Smooth muscle cell (in vitro differentiated cells): ENCODE data around the gene AFG3L2. TPM values are rescaled to one million over a fixed set of nuclear protein-coding genes. Genes with fewer than 3 reads are reported as not detected.

ENCODE experiments used
- DNase-seq: peaks from one replicate; lab custom pipeline; 2025; ENCODE audit not compliant: unreplicated experiment; lab: John Stamatoyannopoulos, UW
- H2AFZ ChIP-seq: fragments of 200-600 bp; sonication (generic); 2 replicates; pipeline ENCODE4 v1.6.0; 2016; ENCODE audit warnings: antibody characterized with exemption, low read depth, mild to moderate bottlenecking
- H3F3A ChIP-seq: fragments of 200-600 bp; sonication (generic); 2 replicates; pipeline ENCODE4 v1.6.0; 2017; ENCODE audit warnings: antibody characterized with exemption, low read depth
- H3K27ac ChIP-seq: fragments of 200-600 bp; sonication (generic); 2 replicates; pipeline ENCODE4 v1.5.1; 2016; ENCODE audit warnings: low read depth, mild to moderate bottlenecking
- H3K27me3 ChIP-seq: fragments of 200-600 bp; sonication (generic); 2 replicates; pipeline ENCODE4 v1.6.1; 2016; ENCODE audit warnings: low read depth, mild to moderate bottlenecking
- H3K36me3 ChIP-seq: fragments of 200-600 bp; sonication (generic); 2 replicates; pipeline ENCODE4 v1.5.1; 2016; ENCODE audit warnings: low read depth
- H3K4me1 ChIP-seq: fragments of 200-600 bp; sonication (generic); 2 replicates; pipeline ENCODE4 v1.5.1; 2016; ENCODE audit warnings: low read depth
- H3K4me2 ChIP-seq: fragments of 200-600 bp; sonication (generic); 2 replicates; pipeline ENCODE4 v1.6.0; 2016; ENCODE audit warnings: mild to moderate bottlenecking
- H3K4me3 ChIP-seq: fragments of 200-600 bp; sonication (generic); 2 replicates; pipeline ENCODE4 v1.5.1; 2016; ENCODE audit warnings: mild to moderate bottlenecking
- H3K79me2 ChIP-seq: fragments of 200-600 bp; sonication (generic); 2 replicates; pipeline ENCODE4 v1.6.0; 2016; ENCODE audit warnings: low read depth, mild to moderate bottlenecking
- H3K9ac ChIP-seq: fragments of 200-600 bp; sonication (generic); 2 replicates; pipeline ENCODE4 v1.6.0; 2016; ENCODE audit warnings: low read depth
- H3K9me3 ChIP-seq: fragments of 200-600 bp; sonication (generic); replicated peaks from 2 replicates; pipeline ENCODE4 v1.5.1; 2016; ENCODE audit warnings: low read depth
- H4K20me1 ChIP-seq: fragments of 200-600 bp; sonication (generic); 2 replicates; pipeline ENCODE4 v1.6.0; 2016; ENCODE audit warnings: low read depth
- CTCF ChIP-seq: fragments of 200-600 bp; sonication (generic); IDR thresholded peaks from 2 replicates; pipeline ENCODE4 v1.5.1; 2017; ENCODE audit warnings: borderline replicate concordance, mild to moderate bottlenecking, antibody characterized with exemption; ENCODE audit not compliant: insufficient read depth, poor library complexity, severe bottlenecking
- WGBS: methylation state at CpG from one replicate; pipeline ENCODE4 v1.1.7; 2016; ENCODE audit warnings: low lambda C conversion rate; 5-methylcytosine and 5-hydroxymethylcytosine counted together
- polyA plus RNA-seq: library from polyadenylated mRNA; unstranded; fragments of >200 nt; fragmentation: Nextera tagmentation; extraction: Ambion mirVana; gene quantifications from 2 replicates; pipeline ENCODE4 v1.2.1, GENCODE V29; 2016
- total RNA-seq: library from RNA; depleted of rRNA; stranded (reverse); fragments of >200 nt; gene quantifications from 2 replicates; pipeline ENCODE4 v1.2.3, GENCODE V29; 2014

The AFG3L2 gene
- total and polyA plus RNA-seq, 2 experiments from 2014 or later = 21.6 to 24.3 TPM

DNA sequence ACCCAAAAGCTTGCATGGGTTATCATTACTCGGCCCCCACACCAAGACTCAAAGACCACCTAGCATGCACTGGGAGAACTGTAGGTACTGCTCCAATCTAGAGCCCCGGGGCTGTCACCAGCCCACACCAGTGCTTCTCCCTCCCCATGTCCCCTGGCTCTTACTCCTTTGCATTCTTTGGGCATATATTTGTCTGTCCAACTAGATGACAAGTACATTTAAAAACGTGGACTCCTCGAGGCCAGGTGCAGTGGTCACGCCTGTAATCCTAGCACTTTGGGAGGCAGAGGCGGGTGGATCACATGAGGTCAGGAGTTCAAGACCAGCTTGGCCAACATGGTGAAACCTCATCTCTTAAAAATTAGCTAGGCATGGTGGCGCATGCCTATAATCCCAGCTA lies 7.8 kb downstream of the AFG3L2 start:
- Histone ChIP-seq H3K27me3 (no peaks in the 10 kb centered on the region), H3K79me2 (peaks cover 54% of the 10 kb centered on the region)

DNA sequence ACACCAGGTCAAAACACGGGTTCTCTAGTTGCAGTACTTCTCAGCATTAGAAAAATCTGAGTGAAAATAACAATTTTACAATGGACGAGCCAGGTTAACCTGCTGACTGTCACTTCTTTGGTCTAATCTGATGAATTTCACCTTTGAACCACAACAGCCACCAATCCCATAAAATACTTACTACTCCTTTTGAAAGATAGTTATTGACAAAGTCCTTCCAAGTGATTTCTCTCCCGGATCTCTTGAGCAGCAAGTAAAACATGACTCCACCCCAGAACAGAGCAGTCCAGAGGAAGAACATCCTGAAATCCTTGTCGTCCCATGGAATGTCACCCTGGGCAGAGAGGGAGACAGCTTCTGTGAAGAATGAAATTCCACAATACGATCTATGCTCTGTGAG lies 10.2 kb downstream of the AFG3L2 start:
- Histone ChIP-seq H3K27ac (no peak overlapping the region), H3K36me3 (peaks cover 4% of the 10 kb centered on the region), H3K9me3 (no peaks in the 10 kb centered on the region), H3K4me2 (no peak overlapping the region), H3K9ac (no peak overlapping the region), H3K4me3 (no peak overlapping the region), H3F3A (no peaks in the 10 kb centered on the region), H3K79me2 (peaks cover 29% of the 10 kb centered on the region), H3K4me1 (no peaks in the 10 kb centered on the region), H3K27me3 (no peaks in the 10 kb centered on the region), H4K20me1 (peaks cover 67% of the 10 kb centered on the region), H2AFZ (no peak overlapping the region)
- TF ChIP-seq CTCF = no peak
- WGBS = 94% methylated on average over 5 of the region's 5 CpGs
- no peak for DNase-seq

More for the DNA sequence above, 7.8 kb downstream of the AFG3L2 start:
- WGBS = 98% methylated on average over 7 of the region's 7 CpGs
- H4K20me1 ChIP-seq = peaks cover 77% of the 10 kb centered on the region
- no peaks in the 10 kb centered on the region for H3F3A ChIP-seq
- H3K9me3 ChIP-seq = no peaks in the 10 kb centered on the region
- H3K4me2 ChIP-seq = no peak overlapping the region
- no peak for TF ChIP-seq CTCF
- no peak overlapping the region for H3K4me3 ChIP-seq
- no peak overlapping the region for H3K27ac ChIP-seq
- no peak for DNase-seq
- H3K36me3 ChIP-seq = no peaks in the 10 kb centered on the region
- no peaks in the 10 kb centered on the region for H3K4me1 ChIP-seq
- H3K9ac ChIP-seq = no peak overlapping the region
- no peak overlapping the region for H2AFZ ChIP-seq

DNA sequence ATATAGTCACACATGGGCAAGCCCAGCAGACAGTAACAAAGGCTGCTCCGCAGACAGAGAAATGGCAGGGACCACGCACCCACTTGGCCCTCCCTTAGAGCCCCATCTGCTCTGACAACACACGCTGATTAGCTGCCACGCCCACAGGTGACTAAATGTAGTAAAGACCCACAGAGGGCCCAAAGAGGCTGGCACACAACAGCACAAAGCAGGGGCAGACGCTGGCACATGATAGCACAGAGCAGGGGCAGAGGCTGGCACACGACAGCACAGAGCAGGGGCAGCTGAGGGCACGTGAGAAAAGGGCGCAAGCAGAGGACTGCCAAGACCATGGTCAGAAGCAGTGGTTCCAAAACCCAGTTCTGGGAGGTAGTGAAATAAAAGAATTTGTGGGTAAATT lies 10.6 kb downstream of the AFG3L2 start:
- Histone ChIP-seq H3K9ac (no peak overlapping the region), H3F3A (no peaks in the 10 kb centered on the region), H3K4me1 (no peaks in the 10 kb centered on the region), H4K20me1 (peaks cover 67% of the 10 kb centered on the region), H3K27me3 (no peaks in the 10 kb centered on the region), H3K27ac (no peak overlapping the region), H3K4me3 (no peak overlapping the region), H2AFZ (no peak overlapping the region), H3K79me2 (peaks cover 25% of the 10 kb centered on the region), H3K9me3 (no peaks in the 10 kb centered on the region), H3K4me2 (no peak overlapping the region), H3K36me3 (peaks cover 4% of the 10 kb centered on the region)
- WGBS = 96% methylated on average over 8 of the region's 8 CpGs
- DNase-seq = no peak
- TF ChIP-seq CTCF = no peak

GRCh38 chr18:12362473-12363174 lies 14.4 kb downstream of the AFG3L2 start:
- peaks cover 4% of the 10 kb centered on the region for H3K36me3 ChIP-seq
- 93% methylated on average over 11 of the region's 11 CpGs for WGBS
- H3K79me2 ChIP-seq = no peaks in the 10 kb centered on the region
- DNase-seq = no peak
- H3K4me2 ChIP-seq = no peak overlapping the region
- TF ChIP-seq CTCF = no peak
- H3F3A ChIP-seq = no peaks in the 10 kb centered on the region
- no peaks in the 10 kb centered on the region for H3K27me3 ChIP-seq
- H3K4me1 ChIP-seq = no peaks in the 10 kb centered on the region
- no peak overlapping the region for H3K9ac ChIP-seq
- peak overlapping the region; percentile 1 for H3K27ac ChIP-seq
- H4K20me1 ChIP-seq = peaks cover 62% of the 10 kb centered on the region
- H3K9me3 ChIP-seq = no peaks in the 10 kb centered on the region
- no peak overlapping the region for H3K4me3 ChIP-seq
- no peak overlapping the region for H2AFZ ChIP-seq
